Measurements from ENCODE around the gene OR6M1. TPM values are rescaled to one million over a fixed set of nuclear protein-coding genes. Genes with fewer than 3 reads are reported as not detected.

OR6M1 gene
- total and polyA plus RNA-seq, 2 donors (not counting 3 experiments of a cell fraction or from before 2014, with no cell fraction given), result not detected

GRCh38 chr11:123770712-123771111, 35.4 kb downstream of the OR6M1 start:
- no peaks in the 10 kb centered on the region for H3K9me3 ChIP-seq (replicated peaks; ENCODE audit: control insufficient read depth, insufficient read depth, low read length)
- no peak overlapping the region for H3K4me2 ChIP-seq (ENCODE audit: insufficient read depth, low read length)
- ChIA-PET POLR2A (no interaction called here), CTCF (no interaction called here)
- no peak overlapping the region for H2AFZ ChIP-seq (ENCODE audit: low read depth, low read length)
- intact Hi-C loops (cut with micrococcal nuclease) (no loop called here), dilution Hi-C loops (cut with MboI; ENCODE audit: extremely low pct_ligation_motif_present, low sequenced_read_pairs) (no loop called here)
- H3K27ac ChIP-seq (ENCODE audit: insufficient read depth, low read depth, low read length), result no peak overlapping the region
- H3K9me1 ChIP-seq (replicated peaks; ENCODE audit: control insufficient read depth, extremely low read depth, insufficient read depth, low read length), result no peaks in the 10 kb centered on the region
- FAIRE-seq, result no peak
- no peak for TF ChIP-seq POLR2A (IDR thresholded peaks at IDR 0.05; ENCODE audit: low read depth, low read length)
- TF ChIP-seq MAX (IDR thresholded peaks at IDR 0.05; ENCODE audit: insufficient read depth, insufficient read length), result no peak
- TF ChIP-seq GATA2 (IDR thresholded peaks at IDR 0.05; ENCODE audit: insufficient read depth, insufficient read length, low read depth, low read length), result no peak
- TF ChIP-seq JUN (IDR thresholded peaks at IDR 0.05; ENCODE audit: borderline replicate concordance, insufficient read depth, insufficient read length, low read depth), result no peak
- no peak for TF ChIP-seq POLR2AphosphoS5 (IDR thresholded peaks at IDR 0.05; ENCODE audit: insufficient read depth, low read depth, low read length)
- TF ChIP-seq FOS (IDR thresholded peaks at IDR 0.05; ENCODE audit: borderline replicate concordance, insufficient read depth, low read length), result no peak
- no peak for TF ChIP-seq MYC (IDR thresholded peaks at IDR 0.05; ENCODE audit: low read depth, low read length)
- TF ChIP-seq EZH2 (IDR thresholded peaks at IDR 0.05; ENCODE audit: borderline replicate concordance, low read depth, low read length, severe bottlenecking), result no peak
- TF ChIP-seq CTCF (IDR thresholded peaks at IDR 0.05; ENCODE audit: extremely low read depth in 1 of 2, insufficient read depth in 1 of 2, low read depth in 1 of 2, low read length in 2 of 2), result no peak
- no peak overlapping the region for H3K4me3 ChIP-seq (replicated peaks in 1 of 3; ENCODE audit: insufficient read depth in 1 of 3, low read depth in 1 of 3, low read length in 3 of 3)
- H3K27me3 ChIP-seq (ENCODE audit: control insufficient read depth in 2 of 2, insufficient read depth in 2 of 2, low read length in 2 of 2), result no peaks in the 10 kb centered on the region
- no peaks in the 10 kb centered on the region for H3K36me3 ChIP-seq (ENCODE audit: control insufficient read depth in 2 of 2, extremely low read depth in 1 of 2, insufficient read depth in 2 of 2, low read length in 2 of 2)
- BruUV-seq (replicated peaks), result no TSS peak
- no peak overlapping the region for H3K9ac ChIP-seq (replicated peaks; ENCODE audit: extremely low read depth, insufficient read depth, low read length)
- no peaks in the 10 kb centered on the region for H4K20me1 ChIP-seq (replicated peaks; ENCODE audit: control insufficient read depth, extremely low read depth, insufficient read depth, low read length)
- DNase-seq (ENCODE audit: low read depth, low spot score), result no peak
- H3K79me2 ChIP-seq (ENCODE audit: control insufficient read depth, insufficient read depth, low read length), result no peaks in the 10 kb centered on the region
- no peaks in the 10 kb centered on the region for H3K4me1 ChIP-seq (ENCODE audit: control insufficient read depth, extremely low read depth, insufficient read depth, low read length)
